ENCODE measurements around the gene NPIPA1. TPM values are rescaled to one million over a fixed set of nuclear protein-coding genes. Genes with fewer than 3 reads are reported as not detected.
"Not testable (repeated sequence)": the region's sequence is repeated elsewhere in the genome, so short reads cannot be mapped to it uniquely, and the experiment has no call there.

Gene NPIPA1
- 73.2 and 78.5 TPM in 2 replicates for total RNA-seq (2014; rRNA removed; shearing (Covaris generic))
- 29.8 and 41.1 TPM in 2 replicates for polyA plus RNA-seq (2016; fragmentation: Nextera tagmentation; extraction: Ambion mirVana)

- H3K4me3 ChIP-seq; H3K9ac ChIP-seq; H3K4me1 ChIP-seq (ENCODE audit: insufficient read depth); in situ Hi-C loops (cut with MboI); H3K27me3 ChIP-seq (replicated peaks; ENCODE audit: insufficient read depth); DNase-seq; H3K27ac ChIP-seq; H3K36me3 ChIP-seq (ENCODE audit: low read depth); H3F3A ChIP-seq (ENCODE audit: insufficient read depth); H3K4me2 ChIP-seq (ENCODE audit: unreplicated experiment); H3K79me2 ChIP-seq (ENCODE audit: insufficient read depth); H2AFZ ChIP-seq; H3K9me2 ChIP-seq (ENCODE audit: insufficient read depth); H3K9me3 ChIP-seq (ENCODE audit: low read depth); H4K20me1 ChIP-seq (ENCODE audit: insufficient read depth): not testable (repeated sequence)
- no CpG with 5 or more reads among the region's 4 CpGs for WGBS, 2 experiments (ENCODE audit: low coverage in 1 of 2, low lambda C conversion rate in 2 of 2, missing lambda C conversion rate in 2 of 2)
Observed at GRCh38 chr16:14937143-14937542, at the start of gene NPIPA1. TSS of gene NPIPA1 (plus strand) at chr16:14937443. CDS start at chr16:14937443, 0 bp downstream.

DNA sequence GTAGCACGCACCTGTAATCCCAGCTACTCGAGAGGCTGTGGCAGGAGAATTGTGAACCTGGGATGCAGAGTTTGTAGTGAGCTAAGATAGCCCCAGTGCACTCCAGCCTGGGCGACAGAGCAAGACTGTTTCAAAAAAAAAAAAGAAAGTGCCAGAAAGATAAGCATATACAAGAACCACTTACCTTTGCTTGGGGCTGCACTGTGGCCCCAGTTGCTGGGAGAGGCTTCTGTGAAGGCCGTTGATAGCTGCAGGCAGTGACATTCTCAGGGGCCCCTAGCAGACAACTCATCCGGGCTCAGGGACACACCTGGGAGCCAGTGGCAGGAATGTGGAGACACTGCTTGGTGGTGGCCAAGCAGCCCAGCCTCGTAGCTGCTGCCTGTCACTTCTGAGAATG, 45.1 kb upstream of the NPIPA1 start:
- in situ Hi-C loops (cut with MboI); DNase-seq; H3K9me3 ChIP-seq (ENCODE audit: low read depth); H3K27me3 ChIP-seq (replicated peaks; ENCODE audit: insufficient read depth); H3F3A ChIP-seq (ENCODE audit: insufficient read depth); H3K4me2 ChIP-seq (ENCODE audit: unreplicated experiment); H3K79me2 ChIP-seq (ENCODE audit: insufficient read depth); H3K27ac ChIP-seq; H3K9ac ChIP-seq; H3K4me3 ChIP-seq; H3K9me2 ChIP-seq (ENCODE audit: insufficient read depth); H3K4me1 ChIP-seq (ENCODE audit: insufficient read depth); H3K36me3 ChIP-seq (ENCODE audit: low read depth); H2AFZ ChIP-seq; H4K20me1 ChIP-seq (ENCODE audit: insufficient read depth): not testable (repeated sequence)
- WGBS, 2 experiments (ENCODE audit: low coverage in 1 of 2, low lambda C conversion rate in 2 of 2, missing lambda C conversion rate in 2 of 2) = 88 to 94% methylated on average over 3 to 4 of the region's 6 CpGs

GRCh38 chr16:14895382-14895781, 41.9 kb upstream of the NPIPA1 start:
- WGBS, 2 experiments (ENCODE audit: low coverage in 1 of 2, low lambda C conversion rate in 2 of 2, missing lambda C conversion rate in 2 of 2) = 88 to 89% methylated on average over 11 to 13 of the region's 14 CpGs
- H3K9ac ChIP-seq; H2AFZ ChIP-seq; H3K27ac ChIP-seq; DNase-seq; H3K9me2 ChIP-seq (ENCODE audit: insufficient read depth); H3K4me1 ChIP-seq (ENCODE audit: insufficient read depth); H3K36me3 ChIP-seq (ENCODE audit: low read depth); H3K4me3 ChIP-seq; H3F3A ChIP-seq (ENCODE audit: insufficient read depth); H3K9me3 ChIP-seq (ENCODE audit: low read depth); H4K20me1 ChIP-seq (ENCODE audit: insufficient read depth); H3K4me2 ChIP-seq (ENCODE audit: unreplicated experiment); H3K27me3 ChIP-seq (replicated peaks; ENCODE audit: insufficient read depth); in situ Hi-C loops (cut with MboI); H3K79me2 ChIP-seq (ENCODE audit: insufficient read depth): not testable (repeated sequence)

- H3K79me2 ChIP-seq (ENCODE audit: insufficient read depth); H3F3A ChIP-seq (ENCODE audit: insufficient read depth); H3K4me3 ChIP-seq; H3K36me3 ChIP-seq (ENCODE audit: low read depth); H3K4me2 ChIP-seq (ENCODE audit: unreplicated experiment); H4K20me1 ChIP-seq (ENCODE audit: insufficient read depth); H3K9me2 ChIP-seq (ENCODE audit: insufficient read depth); H3K27me3 ChIP-seq (replicated peaks; ENCODE audit: insufficient read depth); DNase-seq; H3K27ac ChIP-seq; H3K9ac ChIP-seq; H2AFZ ChIP-seq; in situ Hi-C loops (cut with MboI); H3K4me1 ChIP-seq (ENCODE audit: insufficient read depth); H3K9me3 ChIP-seq (ENCODE audit: low read depth): not testable (repeated sequence)
- WGBS, 2 experiments (ENCODE audit: low coverage in 1 of 2, low lambda C conversion rate in 2 of 2, missing lambda C conversion rate in 2 of 2) = 76 to 81% methylated on average over 8 of the region's 9 CpGs
Observed at GRCh38 chr16:14896023-14896422, 41.2 kb upstream of the NPIPA1 start.

DNA sequence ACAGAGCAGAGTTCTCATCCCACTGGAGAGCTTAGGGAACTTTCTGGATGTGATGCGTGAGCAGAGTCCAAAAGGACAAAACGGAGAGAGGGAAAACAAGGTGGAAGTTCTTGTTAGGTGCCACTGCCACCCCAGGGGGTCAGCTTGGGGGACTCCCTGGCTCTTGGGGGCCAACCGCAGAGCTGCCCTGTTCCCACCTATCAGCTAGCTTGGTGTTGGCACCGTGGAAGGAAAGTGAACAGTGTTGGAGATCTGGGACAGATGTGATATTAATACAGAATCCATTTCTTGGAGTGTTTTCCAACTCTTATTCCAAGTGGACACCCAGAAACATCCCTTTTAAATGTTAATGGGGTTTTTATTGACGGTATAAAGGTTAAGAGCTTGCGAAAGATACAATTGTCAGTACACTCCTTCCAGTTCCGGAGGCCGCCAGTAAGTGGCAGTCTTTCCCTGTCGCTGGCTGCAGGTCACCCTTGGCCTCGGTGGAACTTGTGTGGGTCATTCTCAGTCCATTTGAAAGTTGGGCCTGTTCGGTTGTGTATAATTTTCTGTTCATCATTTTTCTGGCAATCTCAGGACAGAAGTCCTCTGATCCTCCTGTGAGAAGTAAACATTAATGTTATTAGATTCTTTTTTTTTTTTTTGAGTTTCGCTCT, 40.1 kb upstream of the NPIPA1 start:
- H3K9me2 ChIP-seq (ENCODE audit: insufficient read depth); DNase-seq; H3K27ac ChIP-seq; H3K9me3 ChIP-seq (ENCODE audit: low read depth); H3K4me1 ChIP-seq (ENCODE audit: insufficient read depth); H3K4me3 ChIP-seq; H3F3A ChIP-seq (ENCODE audit: insufficient read depth); H3K27me3 ChIP-seq (replicated peaks; ENCODE audit: insufficient read depth); in situ Hi-C loops (cut with MboI); H2AFZ ChIP-seq; H4K20me1 ChIP-seq (ENCODE audit: insufficient read depth); H3K9ac ChIP-seq; H3K4me2 ChIP-seq (ENCODE audit: unreplicated experiment); H3K79me2 ChIP-seq (ENCODE audit: insufficient read depth); H3K36me3 ChIP-seq (ENCODE audit: low read depth): not testable (repeated sequence)
- 45 to 47% methylated on average over 5 of the region's 12 CpGs for WGBS, 2 experiments (ENCODE audit: low coverage in 1 of 2, low lambda C conversion rate in 2 of 2, missing lambda C conversion rate in 2 of 2)

DNA sequence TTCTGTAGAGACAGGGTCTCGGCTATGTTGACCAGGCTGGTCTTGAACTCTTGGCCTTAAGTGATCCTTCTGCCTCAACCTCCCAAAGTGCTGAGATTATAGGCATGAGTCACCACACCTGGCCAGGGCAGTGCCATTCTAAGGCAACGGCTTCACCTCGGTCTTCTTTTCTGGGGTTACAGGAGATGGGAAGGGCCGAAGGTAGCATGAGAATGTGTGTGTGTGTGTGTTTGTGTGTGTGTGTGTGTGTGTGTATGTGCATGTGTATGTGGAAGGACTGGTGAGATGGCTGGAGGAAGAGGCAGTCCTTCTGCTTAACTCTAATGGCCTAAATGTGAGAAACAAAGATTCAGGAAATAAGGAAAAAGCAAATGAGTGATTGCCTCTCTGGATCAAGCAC, 39.1 kb upstream of the NPIPA1 start:
- H3K4me2 ChIP-seq (ENCODE audit: unreplicated experiment); H3K4me3 ChIP-seq; in situ Hi-C loops (cut with MboI); H3K9ac ChIP-seq; H3K27ac ChIP-seq; H3F3A ChIP-seq (ENCODE audit: insufficient read depth); H3K9me3 ChIP-seq (ENCODE audit: low read depth); H2AFZ ChIP-seq; H3K9me2 ChIP-seq (ENCODE audit: insufficient read depth); DNase-seq; H4K20me1 ChIP-seq (ENCODE audit: insufficient read depth); H3K4me1 ChIP-seq (ENCODE audit: insufficient read depth); H3K36me3 ChIP-seq (ENCODE audit: low read depth); H3K79me2 ChIP-seq (ENCODE audit: insufficient read depth); H3K27me3 ChIP-seq (replicated peaks; ENCODE audit: insufficient read depth): not testable (repeated sequence)
- WGBS, 2 experiments (ENCODE audit: low coverage in 1 of 2, low lambda C conversion rate in 2 of 2, missing lambda C conversion rate in 2 of 2) = 95 to 96% methylated on average over 4 of the region's 4 CpGs

GRCh38 chr16:14903191-14903957, 33.9 kb upstream of the NPIPA1 start:
- H3K9ac ChIP-seq; H4K20me1 ChIP-seq (ENCODE audit: insufficient read depth); H3K4me3 ChIP-seq; in situ Hi-C loops (cut with MboI); H3K9me2 ChIP-seq (ENCODE audit: insufficient read depth); H3K79me2 ChIP-seq (ENCODE audit: insufficient read depth); H3K9me3 ChIP-seq (ENCODE audit: low read depth); H3K4me1 ChIP-seq (ENCODE audit: insufficient read depth); H3K27ac ChIP-seq; H3K36me3 ChIP-seq (ENCODE audit: low read depth); H2AFZ ChIP-seq; H3K4me2 ChIP-seq (ENCODE audit: unreplicated experiment); H3K27me3 ChIP-seq (replicated peaks; ENCODE audit: insufficient read depth); H3F3A ChIP-seq (ENCODE audit: insufficient read depth): not testable (repeated sequence)
- WGBS, 2 experiments (ENCODE audit: low coverage in 1 of 2, low lambda C conversion rate in 2 of 2, missing lambda C conversion rate in 2 of 2) = 80 to 84% methylated on average over 7 of the region's 8 CpGs
- DNase-seq = peak; percentile 8
